ENCODE measurements around the gene RIN3. TPM values are rescaled to one million over a fixed set of nuclear protein-coding genes. Genes with fewer than 3 reads are reported as not detected.
"Not testable (repeated sequence)": the region's sequence is repeated elsewhere in the genome, so short reads cannot be mapped to it uniquely, and the experiment has no call there.

The RIN3 gene
- total RNA-seq, 2 experiments from 2014 or later, result 76.1 to 122 TPM

DNA sequence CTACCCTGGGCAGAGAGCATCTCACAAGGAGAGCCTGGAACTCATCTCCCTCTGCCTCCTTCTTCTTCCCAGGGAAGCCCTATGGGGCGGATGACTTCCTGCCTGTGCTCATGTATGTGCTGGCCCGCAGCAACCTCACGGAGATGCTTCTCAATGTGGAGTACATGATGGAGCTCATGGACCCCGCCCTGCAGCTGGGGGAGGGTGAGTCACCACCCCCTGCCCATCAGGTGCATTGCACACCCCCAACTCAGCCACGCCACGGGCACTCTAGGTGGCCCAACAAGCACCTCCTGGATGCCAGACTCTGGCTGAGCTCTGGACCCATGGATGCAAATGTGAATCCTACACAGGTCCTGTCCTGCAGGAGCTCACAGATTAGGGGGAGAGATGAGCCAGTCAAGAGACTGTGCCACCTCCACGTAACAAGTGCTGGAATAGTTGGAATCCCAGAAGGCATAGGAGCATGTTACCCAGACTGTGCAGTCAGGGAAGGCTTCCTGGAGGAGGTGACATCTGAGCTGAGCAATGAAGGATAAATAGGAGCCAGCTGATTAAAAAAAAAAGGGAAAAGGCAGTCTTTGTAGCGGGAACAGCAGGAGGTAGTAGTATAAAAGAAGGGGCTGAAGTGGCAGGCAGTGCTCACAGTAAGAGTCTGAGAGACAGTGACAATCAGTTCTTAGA lies 163.0 kb downstream of the RIN3 start:
- no peak for DNase-seq
- Mint-ChIP-seq H3K9me3 (ENCODE audit: low read depth) (no peaks in the 10 kb centered on the region), H3K27me3 (no peaks in the 10 kb centered on the region), H3K4me3 (no peak overlapping the region), H3K4me1 (peaks cover 51% of the 10 kb centered on the region), H3K27ac (peak overlapping the region; percentile 12), H3K36me3 (peaks cover 65% of the 10 kb centered on the region)
- CTCF ChIA-PET, result interaction anchor here (1.3 to 1.6 kb wide), 3 partner anchors 10 to 61 kb away, joined by 3 to 5 read pairs (median 4); no protein-coding TSS in a partner anchor
- ATAC-seq, result no peak

DNA sequence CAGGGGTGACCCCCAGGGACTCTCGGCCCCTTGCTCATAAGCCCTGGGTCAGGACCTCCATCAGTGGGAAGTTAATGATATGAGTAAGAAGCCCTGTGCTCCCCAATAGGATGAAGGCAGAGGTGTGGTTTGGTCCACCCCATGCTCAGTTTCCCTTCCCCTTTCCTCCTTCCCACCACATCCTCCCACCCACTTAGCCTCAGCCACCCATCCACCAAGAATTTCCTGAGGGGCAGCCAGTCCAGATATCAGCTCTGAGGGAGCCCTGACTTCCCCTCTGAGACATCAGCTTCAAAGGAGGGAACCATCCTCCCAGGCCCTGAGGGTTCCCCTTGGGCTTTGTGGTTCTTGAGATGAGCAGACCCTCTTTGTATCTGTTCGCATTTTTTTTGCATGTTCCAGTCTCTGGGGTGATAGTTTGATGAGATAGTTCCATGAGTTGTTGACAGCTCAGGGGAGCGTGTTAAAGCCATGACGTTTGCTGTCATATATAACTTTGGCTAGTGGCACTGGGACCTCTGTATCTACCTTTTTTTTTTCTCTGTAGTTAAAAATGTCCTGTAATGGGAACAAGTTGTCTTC lies 163.6 kb downstream of the RIN3 start:
- Mint-ChIP-seq H3K27me3 (no peaks in the 10 kb centered on the region), H3K9me3 (ENCODE audit: low read depth) (no peaks in the 10 kb centered on the region), H3K4me1 (peaks cover 52% of the 10 kb centered on the region), H3K36me3 (peaks cover 65% of the 10 kb centered on the region), H3K27ac (peak overlapping the region; percentile 12), H3K4me3 (no peak overlapping the region)
- CTCF ChIA-PET, result interaction anchor here (1.2 to 1.6 kb wide), 4 partner anchors 9 to 88 kb away, joined by 3 to 5 read pairs (median 4); no protein-coding TSS in a partner anchor
- DNase-seq (peak; percentile 82), ATAC-seq (peak; percentile 73)

DNA sequence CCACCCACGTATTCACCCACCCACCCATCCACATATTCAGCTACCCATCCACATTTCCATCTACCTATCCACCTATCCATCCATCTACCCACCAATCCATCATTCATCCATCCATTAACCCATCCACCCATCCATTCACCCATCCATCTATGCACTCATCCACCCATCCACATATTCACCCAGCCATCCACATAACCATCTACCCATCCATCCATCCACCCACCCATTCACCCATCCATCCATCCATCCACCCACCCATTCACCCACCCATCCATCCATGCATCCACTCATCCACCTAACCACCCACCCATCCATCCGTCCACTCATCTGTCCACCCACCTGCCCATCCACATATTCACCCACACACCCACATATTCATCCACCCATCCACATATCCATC lies 164.4 kb downstream of the RIN3 start:
- H3K36me3 Mint-ChIP-seq, result peaks cover 61% of the 10 kb centered on the region
- H3K27me3 Mint-ChIP-seq, result no peaks in the 10 kb centered on the region
- CTCF ChIA-PET, result interaction anchor here (1.2 to 1.6 kb wide), 4 partner anchors 8 to 89 kb away, joined by 3 to 5 read pairs (median 4); no protein-coding TSS in a partner anchor
- no peak overlapping the region for H3K4me3 Mint-ChIP-seq
- H3K4me1 Mint-ChIP-seq, result peaks cover 52% of the 10 kb centered on the region
- no peak overlapping the region for H3K27ac Mint-ChIP-seq
- DNase-seq, result no peak
- H3K9me3 Mint-ChIP-seq (ENCODE audit: low read depth), result no peaks in the 10 kb centered on the region
- ATAC-seq, result no peak

DNA sequence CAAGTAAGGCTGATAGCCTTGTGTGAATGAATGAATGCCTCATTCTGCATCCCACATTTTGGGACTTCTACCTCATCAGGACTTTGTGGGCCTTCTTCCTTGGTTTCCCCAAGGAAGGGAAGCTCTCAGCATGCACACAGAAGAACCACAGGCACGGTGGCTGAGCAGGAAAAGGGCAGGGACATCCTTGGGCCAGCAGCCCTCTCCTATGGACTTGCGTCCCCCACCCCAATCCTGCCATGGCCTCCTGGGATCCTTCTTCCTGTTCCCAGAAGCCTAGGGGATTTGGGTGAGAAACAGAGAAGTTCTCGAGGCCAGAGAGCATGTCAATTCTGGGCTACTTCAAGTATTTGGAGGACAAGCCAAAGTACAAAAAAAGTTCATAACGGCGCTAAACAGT lies 165.2 kb downstream of the RIN3 start:
- CTCF ChIA-PET, result no interaction called here
- Mint-ChIP-seq H3K27ac (no peak overlapping the region), H3K9me3 (ENCODE audit: low read depth) (no peaks in the 10 kb centered on the region), H3K4me1 (peaks cover 51% of the 10 kb centered on the region), H3K4me3 (no peak overlapping the region), H3K36me3 (peaks cover 58% of the 10 kb centered on the region), H3K27me3 (no peaks in the 10 kb centered on the region)
- DNase-seq, result no peak
- ATAC-seq, result no peak

DNA sequence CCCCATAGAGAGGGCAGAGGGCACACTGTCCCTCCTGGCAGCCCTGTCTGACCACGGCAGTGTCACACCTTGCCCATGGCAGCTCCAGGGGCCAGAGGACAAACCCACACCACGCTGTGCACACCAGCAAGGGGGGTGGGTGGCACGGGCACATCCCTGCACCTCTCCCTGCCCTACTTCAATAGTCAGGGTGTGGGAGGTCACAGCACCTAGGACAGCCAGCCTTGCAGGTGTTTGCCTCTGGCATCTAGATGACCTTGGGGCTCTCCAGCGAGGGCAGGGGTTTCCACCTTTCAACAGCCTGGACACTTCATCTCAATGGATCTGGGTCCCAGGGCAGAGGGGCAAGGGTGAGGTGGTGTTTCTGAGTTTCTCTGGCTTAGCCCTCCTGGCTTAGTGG lies 165.7 kb downstream of the RIN3 start:
- Mint-ChIP-seq H3K36me3 (peaks cover 54% of the 10 kb centered on the region), H3K9me3 (ENCODE audit: low read depth) (no peaks in the 10 kb centered on the region), H3K27ac (peak overlapping the region; percentile 36), H3K27me3 (no peaks in the 10 kb centered on the region), H3K4me1 (peaks cover 48% of the 10 kb centered on the region), H3K4me3 (no peak overlapping the region)
- DNase-seq (no peak), ATAC-seq (no peak)
- CTCF ChIA-PET, result no interaction called here

DNA sequence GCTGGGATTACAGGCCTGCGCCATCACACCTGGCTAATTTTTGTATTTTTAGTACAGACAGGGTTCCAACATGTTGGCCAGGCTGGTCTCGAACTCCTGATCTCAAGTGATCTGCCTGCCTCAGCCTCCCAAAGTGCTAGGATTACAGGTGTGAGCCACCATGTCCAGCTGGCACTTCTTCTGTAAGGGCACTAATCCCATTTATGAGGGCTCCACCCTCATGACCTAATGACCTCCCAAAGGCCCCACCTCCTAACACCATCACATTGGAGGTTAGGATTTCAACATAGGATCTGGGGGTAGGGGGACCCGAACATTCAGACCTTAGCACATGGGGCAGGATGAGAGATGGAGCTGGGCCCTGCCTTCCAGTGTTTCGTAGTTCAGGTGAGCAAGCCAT lies 166.7 kb downstream of the RIN3 start:
- Mint-ChIP-seq H3K4me1 (peaks cover 42% of the 10 kb centered on the region), H3K36me3 (peaks cover 48% of the 10 kb centered on the region)
- not testable (repeated sequence) for DNase-seq; H3K9me3 Mint-ChIP-seq (ENCODE audit: low read depth); H3K4me3 Mint-ChIP-seq; H3K27me3 Mint-ChIP-seq; ATAC-seq; H3K27ac Mint-ChIP-seq
- CTCF ChIA-PET, result interaction anchor here (0.7 to 2.8 kb wide), 18 partner anchors 10 to 545 kb away, joined by 3 to 17 read pairs (median 4); no protein-coding TSS in a partner anchor

DNA sequence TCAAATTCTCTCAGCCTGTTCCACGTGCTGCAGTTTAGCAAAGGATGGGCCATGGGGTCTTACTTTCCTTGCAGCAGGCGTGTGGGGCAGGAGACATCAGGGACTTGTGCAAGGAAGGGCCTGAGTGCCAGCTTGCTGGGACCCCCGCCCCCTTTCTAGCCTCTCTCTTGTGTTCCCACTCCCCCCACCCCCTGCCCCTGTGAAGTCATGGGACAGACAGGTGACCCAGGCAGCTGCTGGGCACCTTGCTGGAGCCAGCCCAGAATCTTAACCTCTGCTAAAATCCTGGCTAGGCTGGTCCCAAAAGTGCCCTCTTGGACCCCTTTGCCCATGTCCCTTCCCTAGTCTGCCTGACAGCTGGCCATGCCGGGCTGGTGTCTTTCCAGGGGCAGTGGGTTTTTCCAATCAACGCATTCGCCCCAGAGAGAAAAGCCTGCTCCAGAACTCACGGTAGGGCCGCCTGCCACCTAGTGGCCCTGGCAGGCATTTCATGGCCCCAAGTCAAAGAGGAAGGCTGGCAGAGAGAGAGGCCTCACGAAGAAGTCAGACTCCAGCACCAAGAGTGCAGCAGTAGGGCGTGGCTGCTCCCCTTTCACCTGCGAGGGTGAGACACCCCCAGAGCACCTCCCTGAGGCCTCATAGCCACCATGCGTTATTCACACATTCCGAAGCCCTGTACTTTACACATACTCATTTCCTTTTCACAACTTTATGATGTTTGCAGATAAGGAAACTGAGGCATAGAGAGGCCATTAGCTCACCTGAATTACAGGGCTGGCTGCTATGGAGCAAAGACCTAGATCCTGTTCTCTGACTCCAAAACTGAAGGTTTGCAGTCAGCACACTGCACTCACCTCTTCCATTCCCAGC lies 167.4 kb downstream of the RIN3 start:
- ATAC-seq, result peak; percentile 75
- peak; percentile 84 for DNase-seq
- CTCF ChIA-PET, result interaction anchor here (0.6 to 2.8 kb wide), 27 partner anchors 10 to 555 kb away, joined by 3 to 17 read pairs (median 3); no protein-coding TSS in a partner anchor
- peaks cover 48% of the 10 kb centered on the region for H3K36me3 Mint-ChIP-seq
- no peaks in the 10 kb centered on the region for H3K9me3 Mint-ChIP-seq (ENCODE audit: low read depth)
- no peak overlapping the region for H3K4me3 Mint-ChIP-seq
- H3K27ac Mint-ChIP-seq, result peak overlapping the region; percentile 36
- H3K27me3 Mint-ChIP-seq, result no peaks in the 10 kb centered on the region
- peaks cover 36% of the 10 kb centered on the region for H3K4me1 Mint-ChIP-seq

DNA sequence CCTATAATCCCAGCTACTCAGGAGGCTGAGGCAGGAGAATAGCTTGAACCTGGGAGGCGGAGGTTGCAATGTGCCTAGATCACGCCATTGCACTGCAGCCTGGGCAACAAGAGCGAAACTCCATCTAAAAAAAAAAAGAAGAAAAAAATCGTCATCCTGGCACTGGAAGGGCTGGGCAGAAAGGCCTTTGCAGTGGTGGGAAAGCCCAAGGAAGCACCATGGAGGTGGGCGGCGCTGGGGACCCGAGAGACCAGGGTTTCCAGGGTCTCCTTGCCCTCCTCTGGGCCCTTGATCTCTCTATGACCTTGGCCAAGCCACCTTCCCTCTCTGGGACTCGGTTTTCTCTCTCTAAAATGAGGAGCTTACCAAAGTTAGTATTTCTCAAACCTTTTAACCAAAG lies 169.5 kb downstream of the RIN3 start:
- Mint-ChIP-seq H3K4me1 (peaks cover 16% of the 10 kb centered on the region), H3K4me3 (no peak overlapping the region), H3K27me3 (no peaks in the 10 kb centered on the region), H3K9me3 (ENCODE audit: low read depth) (no peaks in the 10 kb centered on the region), H3K27ac (no peak overlapping the region), H3K36me3 (peaks cover 36% of the 10 kb centered on the region)
- DNase-seq (no peak), ATAC-seq (no peak)
- CTCF ChIA-PET, result interaction anchor here (0.8 to 1.3 kb wide), 2 partner anchors 136 to 166 kb away, joined by 3 to 5 read pairs; no protein-coding TSS in a partner anchor

DNA sequence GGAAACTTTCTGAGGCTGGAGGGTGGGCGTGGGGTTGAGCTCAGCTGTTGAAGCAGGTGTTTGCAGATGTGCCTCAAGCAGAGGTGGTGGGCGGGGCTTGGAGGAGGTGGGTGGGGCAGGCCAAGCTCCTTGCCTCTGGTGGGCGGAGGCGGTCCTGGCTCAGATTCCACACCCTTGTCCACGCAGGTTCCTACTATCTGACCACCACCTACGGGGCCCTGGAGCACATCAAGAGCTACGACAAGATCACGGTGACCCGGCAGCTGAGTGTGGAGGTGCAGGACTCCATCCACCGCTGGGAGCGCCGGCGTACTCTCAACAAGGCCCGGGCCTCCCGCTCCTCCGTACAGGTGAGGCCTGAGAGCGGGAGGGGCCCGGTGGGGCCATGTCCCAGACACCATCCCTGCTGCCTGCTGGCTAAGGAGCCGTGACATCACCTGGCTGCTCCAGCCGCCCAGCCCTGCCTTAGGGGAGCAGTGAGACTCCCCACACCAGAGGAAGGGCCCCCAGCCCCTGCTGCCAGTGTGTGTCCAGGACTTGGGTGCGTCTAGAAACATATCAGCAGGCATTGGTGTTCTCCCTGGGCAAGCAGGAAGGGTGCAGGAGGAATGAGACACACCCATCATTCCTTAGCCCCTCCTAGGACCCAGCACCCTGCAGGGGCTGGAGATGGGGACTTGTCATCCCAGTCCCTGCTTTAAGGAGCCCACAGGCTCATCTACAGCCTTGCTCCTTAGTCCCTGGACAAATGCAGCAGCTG lies 171.4 kb downstream of the RIN3 start:
- ATAC-seq, result no peak
- no peaks in the 10 kb centered on the region for H3K27me3 Mint-ChIP-seq
- no peak overlapping the region for H3K27ac Mint-ChIP-seq
- H3K9me3 Mint-ChIP-seq (ENCODE audit: low read depth), result no peaks in the 10 kb centered on the region
- no peak for DNase-seq
- CTCF ChIA-PET, result no interaction called here
- no peak overlapping the region for H3K4me3 Mint-ChIP-seq
- peaks cover 12% of the 10 kb centered on the region for H3K4me1 Mint-ChIP-seq
- peaks cover 21% of the 10 kb centered on the region for H3K36me3 Mint-ChIP-seq

DNA sequence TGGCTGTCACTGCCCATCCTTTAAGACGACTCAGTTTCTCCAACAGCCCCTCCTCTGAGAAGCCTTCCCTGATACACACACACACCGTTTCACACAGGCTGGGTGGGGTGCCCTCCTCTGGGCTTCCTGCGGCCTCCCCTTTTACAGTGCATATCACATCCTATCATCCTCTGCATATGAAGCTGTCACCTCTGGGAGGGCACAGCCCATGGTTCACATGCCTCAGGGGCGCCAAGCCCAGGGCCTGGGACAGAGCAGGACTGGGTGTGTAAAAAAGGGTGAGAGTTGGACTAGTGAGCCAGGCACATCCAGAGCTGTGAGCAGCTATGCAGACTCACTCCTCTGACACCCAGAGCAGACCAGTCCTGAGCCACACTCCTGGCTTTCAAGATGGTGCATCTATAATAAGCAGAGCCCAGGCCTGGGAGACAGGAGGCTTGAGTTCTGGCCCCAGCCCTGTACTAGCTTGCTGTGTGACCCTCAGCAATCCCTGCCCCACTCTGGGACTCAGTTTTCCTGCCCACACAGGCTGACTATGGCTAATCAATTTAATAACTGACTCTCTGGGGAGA lies 172.3 kb downstream of the RIN3 start:
- Mint-ChIP-seq H3K4me3 (no peak overlapping the region), H3K9me3 (ENCODE audit: low read depth) (no peaks in the 10 kb centered on the region), H3K36me3 (peaks cover 15% of the 10 kb centered on the region), H3K4me1 (peaks cover 7% of the 10 kb centered on the region), H3K27ac (no peak overlapping the region), H3K27me3 (no peaks in the 10 kb centered on the region)
- DNase-seq (no peak), ATAC-seq (no peak)
- CTCF ChIA-PET, result interaction anchor here (1.2 kb wide), 1 partner anchor 9 kb away, joined by 5 read pairs; no protein-coding TSS in a partner anchor

DNA sequence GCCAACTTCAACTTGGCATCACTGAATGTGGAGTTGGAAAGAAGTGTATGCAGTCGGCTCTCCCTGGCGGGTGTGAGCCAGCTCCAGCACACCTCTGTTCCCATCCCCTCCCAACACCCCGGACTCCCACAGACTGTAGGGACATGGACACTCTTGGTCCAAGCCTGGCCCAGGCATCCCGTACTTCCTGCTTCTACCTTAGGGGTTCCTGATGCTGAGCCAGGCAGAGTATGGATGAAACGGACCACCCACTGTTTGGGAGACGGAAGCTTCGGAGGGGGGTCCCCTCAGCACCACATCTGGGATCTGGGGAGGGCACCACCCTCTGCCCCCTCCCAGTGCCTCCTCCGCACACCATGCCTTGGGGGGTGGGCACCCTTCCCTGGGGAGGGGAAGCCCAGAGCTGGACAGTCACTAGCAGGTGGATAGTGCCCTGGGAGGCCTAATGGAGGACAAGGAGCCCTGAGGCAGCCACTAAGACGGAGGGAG lies 172.9 kb downstream of the RIN3 start:
- Mint-ChIP-seq H3K4me3 (no peak overlapping the region), H3K9me3 (ENCODE audit: low read depth) (no peaks in the 10 kb centered on the region), H3K27ac (no peak overlapping the region), H3K27me3 (no peaks in the 10 kb centered on the region), H3K36me3 (peaks cover 10% of the 10 kb centered on the region), H3K4me1 (peaks cover 2% of the 10 kb centered on the region)
- ATAC-seq (no peak), DNase-seq (no peak)
- CTCF ChIA-PET, result interaction anchor here (1.2 kb wide), 1 partner anchor 9 kb away, joined by 5 read pairs; no protein-coding TSS in a partner anchor

DNA sequence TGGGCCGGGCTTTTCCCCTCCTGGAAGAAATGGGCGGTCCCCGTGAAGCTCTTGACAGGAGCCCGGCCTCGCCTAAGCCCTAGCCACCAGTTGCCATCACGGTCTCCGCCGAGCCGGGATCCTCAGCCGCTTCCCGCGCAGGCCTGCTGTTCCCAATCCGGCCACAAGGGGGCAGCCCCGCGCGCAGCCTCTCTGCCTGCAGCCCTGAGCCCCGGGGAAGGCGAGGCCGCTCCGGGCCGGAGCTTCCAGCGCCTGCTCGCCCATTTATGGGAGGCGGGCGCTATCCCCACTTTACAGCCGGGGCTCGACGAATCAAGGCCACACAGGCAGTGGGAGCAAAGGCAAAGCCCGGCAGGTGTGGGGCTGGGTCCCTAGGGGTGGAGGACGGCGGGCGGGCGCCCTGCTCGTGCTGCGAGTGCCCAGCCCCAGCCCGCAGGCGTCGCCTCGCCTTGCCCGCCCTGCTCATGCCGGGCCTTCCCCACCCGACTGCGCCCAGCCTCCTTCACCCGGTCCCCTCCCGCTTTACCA lies 173.4 kb downstream of the RIN3 start:
- H3K9me3 Mint-ChIP-seq (ENCODE audit: low read depth), result no peaks in the 10 kb centered on the region
- ATAC-seq (no peak), DNase-seq (no peak)
- no peak overlapping the region for H3K27ac Mint-ChIP-seq
- H3K27me3 Mint-ChIP-seq, result no peaks in the 10 kb centered on the region
- no peak overlapping the region for H3K4me3 Mint-ChIP-seq
- H3K4me1 Mint-ChIP-seq, result no peaks in the 10 kb centered on the region
- CTCF ChIA-PET, result interaction anchor here (1.2 kb wide), 1 partner anchor 10 kb away, joined by 5 read pairs; no protein-coding TSS in a partner anchor
- H3K36me3 Mint-ChIP-seq, result peaks cover 9% of the 10 kb centered on the region
